ENCODE data around the gene FKTN. TPM values are rescaled to one million over a fixed set of nuclear protein-coding genes. Genes with fewer than 3 reads are reported as not detected.

Gene FKTN
- total and polyA plus RNA-seq, 4 donors: 3.2 to 36.9 (median 7.4) TPM

DNA sequence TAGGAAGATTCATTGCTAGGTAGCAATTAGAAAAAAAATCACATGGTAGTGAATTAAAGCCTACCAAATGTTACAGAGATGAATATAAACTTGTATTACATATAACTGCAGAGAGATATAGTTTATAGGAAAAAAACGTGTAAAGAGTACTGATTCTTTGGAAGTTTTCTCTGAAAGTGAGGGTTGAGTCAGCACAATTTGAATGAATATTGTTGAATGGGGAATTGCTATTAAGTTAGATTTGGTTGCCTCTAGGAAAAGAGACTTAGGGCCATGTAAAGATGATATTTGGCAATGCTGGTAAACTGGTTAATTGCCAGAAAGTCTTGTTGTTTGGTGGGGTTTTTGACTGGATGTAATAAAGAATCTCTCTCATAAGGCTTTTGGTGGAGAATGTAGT, 67.2 kb downstream of the FKTN start:
- WGBS, 2 donors: 78 to 96% methylated on average over 1 of the region's 1 CpG
- ATAC-seq (ENCODE audit: insufficient read depth, low FRiP score): no peak
- no peaks in the 10 kb centered on the region for H3K27me3 ChIP-seq (ENCODE audit: control insufficient read depth in 3 of 3, insufficient read depth in 3 of 3, low read length in 2 of 3)
- peaks cover 0 to 11% (median 2%) of the 10 kb centered on the region in 4 donors for H3K36me3 ChIP-seq (ENCODE audit: control insufficient read depth in 4 of 4, insufficient read depth in 4 of 4, low read length in 4 of 4)
- H3K9me3 ChIP-seq (ENCODE audit: control insufficient read depth in 4 of 4, insufficient read depth in 3 of 4, low read length in 3 of 4): no peaks in the 10 kb centered on the region
- no peak overlapping the region for H3K4me3 ChIP-seq
- TF ChIP-seq, protein P1, sequence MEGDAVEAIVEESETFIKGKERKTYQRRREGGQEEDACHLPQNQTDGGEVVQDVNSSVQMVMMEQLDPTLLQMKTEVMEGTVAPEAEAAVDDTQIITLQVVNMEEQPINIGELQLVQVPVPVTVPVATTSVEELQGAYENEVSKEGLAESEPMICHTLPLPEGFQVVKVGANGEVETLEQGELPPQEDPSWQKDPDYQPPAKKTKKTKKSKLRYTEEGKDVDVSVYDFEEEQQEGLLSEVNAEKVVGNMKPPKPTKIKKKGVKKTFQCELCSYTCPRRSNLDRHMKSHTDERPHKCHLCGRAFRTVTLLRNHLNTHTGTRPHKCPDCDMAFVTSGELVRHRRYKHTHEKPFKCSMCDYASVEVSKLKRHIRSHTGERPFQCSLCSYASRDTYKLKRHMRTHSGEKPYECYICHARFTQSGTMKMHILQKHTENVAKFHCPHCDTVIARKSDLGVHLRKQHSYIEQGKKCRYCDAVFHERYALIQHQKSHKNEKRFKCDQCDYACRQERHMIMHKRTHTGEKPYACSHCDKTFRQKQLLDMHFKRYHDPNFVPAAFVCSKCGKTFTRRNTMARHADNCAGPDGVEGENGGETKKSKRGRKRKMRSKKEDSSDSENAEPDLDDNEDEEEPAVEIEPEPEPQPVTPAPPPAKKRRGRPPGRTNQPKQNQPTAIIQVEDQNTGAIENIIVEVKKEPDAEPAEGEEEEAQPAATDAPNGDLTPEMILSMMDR (IDR thresholded peaks at IDR 0.05; ENCODE audit: control extremely low read depth, extremely low read depth): no peak
- no peak overlapping the region for H3K27ac ChIP-seq (ENCODE audit: low read depth in 1 of 2, low read length in 1 of 2)
- H3K4me1 ChIP-seq (ENCODE audit: control insufficient read depth in 5 of 5, insufficient read depth in 5 of 5, low read length in 5 of 5): no peaks in the 10 kb centered on the region
- no peak overlapping the region for H3K9ac ChIP-seq (ENCODE audit: insufficient read depth in 1 of 2, low read length in 2 of 2)
- DNase-seq: no peak

DNA sequence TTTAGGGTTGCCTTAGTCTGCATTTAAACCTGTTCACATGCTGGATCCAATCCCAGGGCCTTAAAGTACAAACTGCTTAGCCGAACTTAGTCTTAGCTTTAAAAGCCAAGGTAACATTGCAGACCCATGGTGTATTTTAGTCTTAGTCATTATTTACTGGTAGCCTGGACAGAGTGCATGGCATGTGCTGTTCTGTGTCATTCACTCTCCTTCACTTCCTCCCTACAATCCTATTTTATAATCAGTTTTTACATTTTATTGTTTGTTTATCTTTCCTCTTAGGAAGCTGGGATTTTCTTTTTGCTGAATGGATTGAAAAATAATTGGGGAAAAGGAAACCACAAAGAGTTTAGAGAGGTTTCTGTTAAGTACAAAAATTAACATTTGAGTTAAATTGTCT, 74.9 kb downstream of the FKTN start:
- no peak overlapping the region for H3K9ac ChIP-seq (ENCODE audit: insufficient read depth in 1 of 2, low read length in 2 of 2)
- ATAC-seq (ENCODE audit: insufficient read depth, low FRiP score) (no peak), DNase-seq (no peak)
- H3K4me1 ChIP-seq (ENCODE audit: control insufficient read depth in 5 of 5, insufficient read depth in 5 of 5, low read length in 5 of 5): no peaks in the 10 kb centered on the region
- 97% methylated on average over 1 of the region's 1 CpG for WGBS, 2 donors
- TF ChIP-seq, protein P1 (IDR thresholded peaks at IDR 0.05; ENCODE audit: control extremely low read depth, extremely low read depth): no peak
- peaks cover 0 to 11% (median 5%) of the 10 kb centered on the region in 4 donors for H3K36me3 ChIP-seq (ENCODE audit: control insufficient read depth in 4 of 4, insufficient read depth in 4 of 4, low read length in 4 of 4)
- no peaks in the 10 kb centered on the region for H3K9me3 ChIP-seq (ENCODE audit: control insufficient read depth in 4 of 4, insufficient read depth in 3 of 4, low read length in 3 of 4)
- H3K27me3 ChIP-seq (ENCODE audit: control insufficient read depth in 3 of 3, insufficient read depth in 3 of 3, low read length in 2 of 3): no peaks in the 10 kb centered on the region
- H3K4me3 ChIP-seq: no peak overlapping the region
- H3K27ac ChIP-seq (ENCODE audit: low read depth in 1 of 2, low read length in 1 of 2): no peak overlapping the region

DNA sequence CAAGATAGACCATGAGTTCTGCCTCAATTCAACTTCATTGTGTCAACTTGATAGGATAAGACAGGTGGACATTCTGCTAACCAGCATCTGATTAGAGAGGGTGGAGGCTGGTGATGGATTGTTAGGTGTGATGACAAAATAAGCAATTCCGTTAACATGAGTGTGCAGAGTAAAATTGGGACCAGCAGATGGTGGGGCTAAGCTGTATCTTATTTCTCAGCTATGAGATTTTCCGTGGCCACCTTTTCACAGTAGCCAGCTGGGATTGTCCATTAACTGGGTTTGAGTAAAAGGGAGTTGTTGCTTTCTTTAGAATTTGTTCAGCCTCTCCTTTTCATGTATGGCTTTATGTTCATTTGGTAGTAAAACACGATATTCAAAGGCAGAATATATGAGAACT, 75.5 kb downstream of the FKTN start:
- no peak overlapping the region for H3K27ac ChIP-seq (ENCODE audit: low read depth in 1 of 2, low read length in 1 of 2)
- no peaks in the 10 kb centered on the region for H3K9me3 ChIP-seq (ENCODE audit: control insufficient read depth in 4 of 4, insufficient read depth in 3 of 4, low read length in 3 of 4)
- ATAC-seq (ENCODE audit: insufficient read depth, low FRiP score) (no peak), DNase-seq (no peak)
- TF ChIP-seq, protein P1 (IDR thresholded peaks at IDR 0.05; ENCODE audit: control extremely low read depth, extremely low read depth): no peak
- H3K36me3 ChIP-seq (ENCODE audit: control insufficient read depth in 4 of 4, insufficient read depth in 4 of 4, low read length in 4 of 4): peaks cover 0 to 11% (median 6%) of the 10 kb centered on the region in 4 donors
- H3K27me3 ChIP-seq (ENCODE audit: control insufficient read depth in 3 of 3, insufficient read depth in 3 of 3, low read length in 2 of 3): no peaks in the 10 kb centered on the region
- H3K4me3 ChIP-seq: no peak overlapping the region
- WGBS, 2 donors: 87 to 92% methylated on average over 3 of the region's 3 CpGs
- no peak overlapping the region for H3K9ac ChIP-seq (ENCODE audit: insufficient read depth in 1 of 2, low read length in 2 of 2)
- no peaks in the 10 kb centered on the region for H3K4me1 ChIP-seq (ENCODE audit: control insufficient read depth in 5 of 5, insufficient read depth in 5 of 5, low read length in 5 of 5)

DNA sequence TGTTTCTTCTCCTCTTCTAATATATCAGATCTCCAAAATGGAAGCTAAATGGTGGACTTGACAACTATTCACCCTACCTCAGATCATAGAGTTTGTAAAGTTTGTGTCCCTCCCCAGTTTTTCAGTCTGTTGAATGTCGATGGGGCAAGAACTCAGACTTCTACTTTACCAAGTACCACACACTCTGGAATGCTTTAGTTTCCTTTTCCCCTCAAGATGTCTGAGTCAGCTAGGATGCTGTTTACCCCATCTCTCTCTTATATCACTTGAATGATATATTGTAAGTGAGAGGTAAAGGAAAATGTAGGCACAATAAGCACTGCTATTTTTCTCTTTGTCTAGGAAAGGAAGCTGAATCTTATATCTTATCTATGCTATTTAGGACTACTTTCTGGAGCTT, 78.4 kb downstream of the FKTN start:
- no peak for ATAC-seq (ENCODE audit: insufficient read depth, low FRiP score)
- WGBS, 2 donors: 89 to 95% methylated on average over 1 of the region's 1 CpG

More for the DNA sequence above, 78.4 kb downstream of the FKTN start:
- Histone ChIP-seq H3K4me1 (ENCODE audit: control insufficient read depth in 5 of 5, insufficient read depth in 5 of 5, low read length in 5 of 5) (no peaks in the 10 kb centered on the region), H3K9me3 (ENCODE audit: control insufficient read depth in 4 of 4, insufficient read depth in 3 of 4, low read length in 3 of 4) (no peaks in the 10 kb centered on the region), H3K27ac (ENCODE audit: low read depth in 1 of 2, low read length in 1 of 2) (no peak overlapping the region), H3K36me3 (ENCODE audit: control insufficient read depth in 4 of 4, insufficient read depth in 4 of 4, low read length in 4 of 4) (peaks cover 0 to 11% (median 7%) of the 10 kb centered on the region in 4 donors), H3K9ac (ENCODE audit: insufficient read depth in 1 of 2, low read length in 2 of 2) (no peak overlapping the region), H3K27me3 (ENCODE audit: control insufficient read depth in 3 of 3, insufficient read depth in 3 of 3, low read length in 2 of 3) (no peaks in the 10 kb centered on the region), H3K4me3 (no peak overlapping the region)
- DNase-seq: no peak
- TF ChIP-seq, protein P1 (IDR thresholded peaks at IDR 0.05; ENCODE audit: control extremely low read depth, extremely low read depth): no peak

All from lung (tissue), 12 donors.